Vagina (tissue), 2 donors: ENCODE data around the gene SIGLEC10.

Experiments used
- CTCF ChIP-seq, 3 experiments: fragments of 450-650 bp in 2 of 3; fragments of 200-600 bp in 1 of 3; sonication (generic) in 1 of 3; IDR thresholded peaks; one replicate each; pipeline ENCODE4 v1.5.1; 2017 to 2019; ENCODE audit warnings: antibody characterized with exemption in 3 of 3, mild to moderate bottlenecking in 2 of 3, moderate library complexity in 2 of 3
- POLR2AphosphoS5 ChIP-seq, 2 donors: sonication (generic); formaldehyde crosslinking; IDR thresholded peaks; one replicate each; pipeline ENCODE4 v1.9.0; 2017; ENCODE audit warnings: antibody characterized with exemption in 2 of 2, mild to moderate bottlenecking in 2 of 2, low read depth in 1 of 2; ENCODE audit not compliant: insufficient read depth in 1 of 2

DNA sequence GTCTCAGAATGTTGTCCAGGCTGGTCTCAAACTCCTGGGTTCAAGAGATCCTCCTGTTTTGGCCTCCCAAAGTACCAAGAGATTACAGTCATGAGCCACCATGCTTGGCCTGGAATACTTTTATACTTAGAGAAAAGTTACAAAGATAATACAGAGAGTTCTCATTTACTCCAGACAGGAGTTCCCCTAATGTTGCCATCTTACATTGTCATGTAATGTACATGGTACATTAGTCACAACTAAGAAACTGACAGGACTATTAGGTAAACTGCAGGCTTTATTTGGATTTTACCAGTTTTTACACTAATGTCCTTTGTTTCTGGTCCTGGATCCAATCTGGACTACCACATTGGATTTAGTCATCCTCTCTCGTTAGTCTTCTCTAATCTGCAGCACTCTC is 24.7 kb downstream of the SIGLEC10 start:
- no peak for TF ChIP-seq CTCF (IDR thresholded peaks at IDR 0.05)
- no peak for TF ChIP-seq POLR2AphosphoS5 (IDR thresholded peaks at IDR 0.05; ENCODE audit: insufficient read depth in 1 of 2, low read depth in 1 of 2)
